GM23338 (cell line): ENCODE results near the gene PCSK2. TPM values are rescaled to one million over a fixed set of nuclear protein-coding genes. Genes with fewer than 3 reads are reported as not detected.

Experiments used
- ATAC-seq: fragments of 200-7000 bp; cut with Tn5 transposase; 3 replicates; pipeline ENCODE4 v1.9.1; 2020
- DNase-seq: peaks from one replicate; pipeline ENCODE4 v3.0.0-alpha.2; 2015; ENCODE audit warnings: low spot score
- H2AFZ ChIP-seq: fragments of 200-600 bp; sonication (generic); 2 replicates; pipeline ENCODE4 v1.8.0; 2016; ENCODE audit warnings: antibody characterized with exemption, mild to moderate bottlenecking, moderate library complexity
- H3F3A ChIP-seq: fragments of 200-600 bp; sonication (generic); replicated peaks from 2 replicates; pipeline ENCODE4 v1.8.0; 2017; ENCODE audit warnings: antibody characterized with exemption, mixed run types, low read depth
- H3K27ac ChIP-seq: fragments of 200-600 bp; sonication (generic); 2 replicates; pipeline ENCODE4 v1.6.1; 2016; ENCODE audit warnings: low read depth
- H3K27me3 ChIP-seq: fragments of 200-600 bp; sonication (generic); 2 replicates; pipeline ENCODE4 v1.8.0; 2016; ENCODE audit warnings: mild to moderate bottlenecking, mixed run types, moderate library complexity; ENCODE audit not compliant: insufficient read depth
- H3K36me3 ChIP-seq: fragments of 200-600 bp; sonication (generic); 2 replicates; pipeline ENCODE4 v1.8.0; 2016; ENCODE audit warnings: mild to moderate bottlenecking; ENCODE audit not compliant: insufficient read depth
- H3K4me1 ChIP-seq: fragments of 200-600 bp; sonication (generic); 2 replicates; pipeline ENCODE4 v1.8.0; 2016; ENCODE audit warnings: mild to moderate bottlenecking, moderate library complexity; ENCODE audit not compliant: insufficient read depth
- H3K4me2 ChIP-seq: fragments of 200-600 bp; sonication (generic); 2 replicates; pipeline ENCODE4 v1.7.1; 2017; ENCODE audit warnings: mixed run types
- H3K4me3 ChIP-seq: fragments of 200-600 bp; sonication (generic); 2 replicates; pipeline ENCODE4 v1.6.1; 2016; ENCODE audit warnings: mixed run types
- H3K79me2 ChIP-seq: fragments of 200-600 bp; sonication (generic); replicated peaks from 2 replicates; pipeline ENCODE4 v1.8.0; 2017; ENCODE audit warnings: mild to moderate bottlenecking; ENCODE audit not compliant: insufficient read depth
- H3K9me2 ChIP-seq: fragments of 200-600 bp; sonication (generic); 2 replicates; pipeline ENCODE4 v1.8.0; 2017; ENCODE audit not compliant: insufficient read depth
- H4K20me1 ChIP-seq: fragments of 200-600 bp; sonication (generic); replicated peaks from 2 replicates; pipeline ENCODE4 v1.8.0; 2017; ENCODE audit warnings: mild to moderate bottlenecking; ENCODE audit not compliant: insufficient read depth
- H3K27ac Mint-ChIP-seq: 2 replicates; pipeline ENCODE4 v1.8.0; 2020; ENCODE audit warnings: inconsistent platforms, mild to moderate bottlenecking, moderate library complexity, mixed read lengths
- H3K27me3 Mint-ChIP-seq: 3 replicates; pipeline ENCODE4 v1.8.0; 2022; ENCODE audit warnings: low read depth, mild to moderate bottlenecking, moderate library complexity, mixed read lengths, inconsistent platforms; ENCODE audit not compliant: insufficient read depth, poor library complexity
- H3K36me3 Mint-ChIP-seq: 3 replicates; pipeline ENCODE4 v1.8.0; 2021; ENCODE audit warnings: low read depth, mild to moderate bottlenecking, inconsistent platforms, moderate library complexity, mixed read lengths
- H3K4me1 Mint-ChIP-seq: 3 replicates; pipeline ENCODE4 v1.8.0; 2020; ENCODE audit warnings: mild to moderate bottlenecking, inconsistent platforms, mixed read lengths
- H3K4me3 Mint-ChIP-seq: 3 replicates; pipeline ENCODE4 v1.8.0; 2021; ENCODE audit warnings: moderate library complexity, mild to moderate bottlenecking, inconsistent platforms, mixed read lengths
- H3K9me3 Mint-ChIP-seq: 3 replicates; pipeline ENCODE4 v1.8.0; 2020; ENCODE audit warnings: moderate library complexity, mild to moderate bottlenecking, inconsistent platforms, mixed read lengths
- CREB1 ChIP-seq: fragments of 250-450 bp; sonication (Bioruptor Pico); IDR thresholded peaks from 2 replicates; pipeline ENCODE4 v1.5.0; 2020; ENCODE audit warnings: low read depth, mild to moderate bottlenecking, moderate library complexity
- EZH2phosphoT487 ChIP-seq: fragments of 200-600 bp; sonication (generic); IDR thresholded peaks from one replicate; pipeline ENCODE4 v1.8.1; 2018; ENCODE audit warnings: antibody characterized with exemption; ENCODE audit not compliant: unreplicated experiment
- JUNB ChIP-seq: IDR thresholded peaks from one replicate; pipeline ENCODE4 v1.6.1; 2016; ENCODE audit warnings: antibody characterized with exemption; ENCODE audit not compliant: unreplicated experiment
- NANOG ChIP-seq: IDR thresholded peaks from 2 replicates; pipeline ENCODE4 v1.6.1; 2016; ENCODE audit warnings: antibody characterized with exemption, borderline replicate concordance
- POLR2AphosphoS5 ChIP-seq: IDR thresholded peaks from 2 replicates; pipeline ENCODE4 v1.6.1; 2016; ENCODE audit warnings: antibody characterized with exemption, low read depth
- REST ChIP-seq: IDR thresholded peaks from one replicate; pipeline ENCODE4 v1.6.1; 2018; ENCODE audit warnings: antibody characterized with exemption; ENCODE audit not compliant: unreplicated experiment
- ZNF114 ChIP-seq: fragments of 250-450 bp; sonication (Bioruptor Pico); IDR thresholded peaks from 2 replicates; pipeline ENCODE4 v1.5.0; 2020; ENCODE audit warnings: mild to moderate bottlenecking, moderate library complexity
- ZNF331 ChIP-seq: fragments of 250-450 bp; sonication (Bioruptor Pico); IDR thresholded peaks from 2 replicates; pipeline ENCODE4 v1.5.0; 2020; ENCODE audit warnings: low read depth, mild to moderate bottlenecking, moderate library complexity
- polyA plus RNA-seq: library from polyadenylated mRNA; unstranded; fragments of >200 nt; fragmentation: Nextera tagmentation; extraction: Ambion mirVana; gene quantifications from 2 replicates; pipeline ENCODE4 v1.2.1, GENCODE V29; 2016
- total RNA-seq: library from RNA; depleted of rRNA; stranded (reverse); fragments of >200 nt; shearing (Covaris generic); gene quantifications from 2 replicates; pipeline ENCODE4 v1.2.3, GENCODE V29; 2014
- TF ChIP-seq, protein P1 (sequence below), 2 experiments: fragments of 200-600 bp in 1 of 2; sonication (generic) in 1 of 2; conservative IDR thresholded peaks; 2 replicates each; pipeline versions ENCODE4 v1.5.1 to v1.6.1; 2016 to 2017; ENCODE audit warnings: antibody characterized with exemption in 2 of 2, low read depth in 2 of 2, mild to moderate bottlenecking in 2 of 2, moderate library complexity in 1 of 2
- TF ChIP-seq, protein P2 (sequence below): fragments of 250-450 bp; sonication (Bioruptor Pico); IDR thresholded peaks from 2 replicates; pipeline ENCODE4 v1.5.0; 2020; ENCODE audit warnings: mild to moderate bottlenecking, moderate library complexity

Gene PCSK2
- total and polyA plus RNA-seq, 2 experiments from 2014 or later = 0.37 to 1.1 TPM

DNA sequence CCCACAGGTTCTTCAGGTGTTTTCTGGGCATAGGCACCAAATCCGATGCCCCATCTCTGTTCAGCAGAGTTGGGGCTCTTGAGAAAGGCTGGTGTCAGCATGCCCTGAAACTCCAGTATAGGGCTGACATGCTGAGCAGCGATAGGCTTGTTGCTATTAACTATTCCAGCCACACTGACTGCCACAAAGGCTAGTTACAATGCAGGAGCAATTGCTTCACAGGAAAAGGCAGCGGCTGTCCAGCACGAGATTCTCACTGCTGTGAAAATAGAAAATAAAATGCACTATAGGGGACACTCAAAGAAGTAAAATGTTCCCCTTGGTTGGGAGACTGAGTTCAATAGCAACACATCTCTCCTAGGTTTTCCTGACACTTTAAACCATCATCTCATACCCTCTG lies 191.9 kb downstream of the PCSK2 start (continued):
- TF ChIP-seq ZNF331 (CRISPR knock-in tag) = no peak

- H3K9me3 Mint-ChIP-seq = peaks cover 13% of the 10 kb centered on the region
- DNase-seq (no peak), ATAC-seq (no peak)
- no peaks in the 10 kb centered on the region for H3K4me1 Mint-ChIP-seq
- Histone ChIP-seq H3F3A (no peaks in the 10 kb centered on the region), H3K9me2 (no peaks in the 10 kb centered on the region), H3K4me2 (no peak overlapping the region), H4K20me1 (no peaks in the 10 kb centered on the region), H3K79me2 (no peaks in the 10 kb centered on the region), H3K27ac (no peak overlapping the region), H3K4me3 (no peak overlapping the region), H3K36me3 (no peaks in the 10 kb centered on the region), H2AFZ (no peak overlapping the region), H3K4me1 (no peaks in the 10 kb centered on the region), H3K27me3 (no peaks in the 10 kb centered on the region)
- H3K4me3 Mint-ChIP-seq = no peak overlapping the region
- no peak overlapping the region for H3K27ac Mint-ChIP-seq
- no peaks in the 10 kb centered on the region for H3K36me3 Mint-ChIP-seq
- H3K27me3 Mint-ChIP-seq = peaks cover 4% of the 10 kb centered on the region
- TF ChIP-seq POLR2AphosphoS5 (no peak), EZH2phosphoT487 (no peak), JUNB (no peak), ZNF331 (CRISPR knock-in tag) (no peak), CREB1 (CRISPR knock-in tag) (no peak), NANOG (no peak), REST (no peak), ZNF114 (CRISPR knock-in tag) (no peak)
- TF ChIP-seq, protein P1, sequence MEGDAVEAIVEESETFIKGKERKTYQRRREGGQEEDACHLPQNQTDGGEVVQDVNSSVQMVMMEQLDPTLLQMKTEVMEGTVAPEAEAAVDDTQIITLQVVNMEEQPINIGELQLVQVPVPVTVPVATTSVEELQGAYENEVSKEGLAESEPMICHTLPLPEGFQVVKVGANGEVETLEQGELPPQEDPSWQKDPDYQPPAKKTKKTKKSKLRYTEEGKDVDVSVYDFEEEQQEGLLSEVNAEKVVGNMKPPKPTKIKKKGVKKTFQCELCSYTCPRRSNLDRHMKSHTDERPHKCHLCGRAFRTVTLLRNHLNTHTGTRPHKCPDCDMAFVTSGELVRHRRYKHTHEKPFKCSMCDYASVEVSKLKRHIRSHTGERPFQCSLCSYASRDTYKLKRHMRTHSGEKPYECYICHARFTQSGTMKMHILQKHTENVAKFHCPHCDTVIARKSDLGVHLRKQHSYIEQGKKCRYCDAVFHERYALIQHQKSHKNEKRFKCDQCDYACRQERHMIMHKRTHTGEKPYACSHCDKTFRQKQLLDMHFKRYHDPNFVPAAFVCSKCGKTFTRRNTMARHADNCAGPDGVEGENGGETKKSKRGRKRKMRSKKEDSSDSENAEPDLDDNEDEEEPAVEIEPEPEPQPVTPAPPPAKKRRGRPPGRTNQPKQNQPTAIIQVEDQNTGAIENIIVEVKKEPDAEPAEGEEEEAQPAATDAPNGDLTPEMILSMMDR (conservative IDR thresholded peaks at IDR 0.05; ENCODE audit: low read depth in 2 of 2) = no peak
- TF ChIP-seq, protein P2, sequence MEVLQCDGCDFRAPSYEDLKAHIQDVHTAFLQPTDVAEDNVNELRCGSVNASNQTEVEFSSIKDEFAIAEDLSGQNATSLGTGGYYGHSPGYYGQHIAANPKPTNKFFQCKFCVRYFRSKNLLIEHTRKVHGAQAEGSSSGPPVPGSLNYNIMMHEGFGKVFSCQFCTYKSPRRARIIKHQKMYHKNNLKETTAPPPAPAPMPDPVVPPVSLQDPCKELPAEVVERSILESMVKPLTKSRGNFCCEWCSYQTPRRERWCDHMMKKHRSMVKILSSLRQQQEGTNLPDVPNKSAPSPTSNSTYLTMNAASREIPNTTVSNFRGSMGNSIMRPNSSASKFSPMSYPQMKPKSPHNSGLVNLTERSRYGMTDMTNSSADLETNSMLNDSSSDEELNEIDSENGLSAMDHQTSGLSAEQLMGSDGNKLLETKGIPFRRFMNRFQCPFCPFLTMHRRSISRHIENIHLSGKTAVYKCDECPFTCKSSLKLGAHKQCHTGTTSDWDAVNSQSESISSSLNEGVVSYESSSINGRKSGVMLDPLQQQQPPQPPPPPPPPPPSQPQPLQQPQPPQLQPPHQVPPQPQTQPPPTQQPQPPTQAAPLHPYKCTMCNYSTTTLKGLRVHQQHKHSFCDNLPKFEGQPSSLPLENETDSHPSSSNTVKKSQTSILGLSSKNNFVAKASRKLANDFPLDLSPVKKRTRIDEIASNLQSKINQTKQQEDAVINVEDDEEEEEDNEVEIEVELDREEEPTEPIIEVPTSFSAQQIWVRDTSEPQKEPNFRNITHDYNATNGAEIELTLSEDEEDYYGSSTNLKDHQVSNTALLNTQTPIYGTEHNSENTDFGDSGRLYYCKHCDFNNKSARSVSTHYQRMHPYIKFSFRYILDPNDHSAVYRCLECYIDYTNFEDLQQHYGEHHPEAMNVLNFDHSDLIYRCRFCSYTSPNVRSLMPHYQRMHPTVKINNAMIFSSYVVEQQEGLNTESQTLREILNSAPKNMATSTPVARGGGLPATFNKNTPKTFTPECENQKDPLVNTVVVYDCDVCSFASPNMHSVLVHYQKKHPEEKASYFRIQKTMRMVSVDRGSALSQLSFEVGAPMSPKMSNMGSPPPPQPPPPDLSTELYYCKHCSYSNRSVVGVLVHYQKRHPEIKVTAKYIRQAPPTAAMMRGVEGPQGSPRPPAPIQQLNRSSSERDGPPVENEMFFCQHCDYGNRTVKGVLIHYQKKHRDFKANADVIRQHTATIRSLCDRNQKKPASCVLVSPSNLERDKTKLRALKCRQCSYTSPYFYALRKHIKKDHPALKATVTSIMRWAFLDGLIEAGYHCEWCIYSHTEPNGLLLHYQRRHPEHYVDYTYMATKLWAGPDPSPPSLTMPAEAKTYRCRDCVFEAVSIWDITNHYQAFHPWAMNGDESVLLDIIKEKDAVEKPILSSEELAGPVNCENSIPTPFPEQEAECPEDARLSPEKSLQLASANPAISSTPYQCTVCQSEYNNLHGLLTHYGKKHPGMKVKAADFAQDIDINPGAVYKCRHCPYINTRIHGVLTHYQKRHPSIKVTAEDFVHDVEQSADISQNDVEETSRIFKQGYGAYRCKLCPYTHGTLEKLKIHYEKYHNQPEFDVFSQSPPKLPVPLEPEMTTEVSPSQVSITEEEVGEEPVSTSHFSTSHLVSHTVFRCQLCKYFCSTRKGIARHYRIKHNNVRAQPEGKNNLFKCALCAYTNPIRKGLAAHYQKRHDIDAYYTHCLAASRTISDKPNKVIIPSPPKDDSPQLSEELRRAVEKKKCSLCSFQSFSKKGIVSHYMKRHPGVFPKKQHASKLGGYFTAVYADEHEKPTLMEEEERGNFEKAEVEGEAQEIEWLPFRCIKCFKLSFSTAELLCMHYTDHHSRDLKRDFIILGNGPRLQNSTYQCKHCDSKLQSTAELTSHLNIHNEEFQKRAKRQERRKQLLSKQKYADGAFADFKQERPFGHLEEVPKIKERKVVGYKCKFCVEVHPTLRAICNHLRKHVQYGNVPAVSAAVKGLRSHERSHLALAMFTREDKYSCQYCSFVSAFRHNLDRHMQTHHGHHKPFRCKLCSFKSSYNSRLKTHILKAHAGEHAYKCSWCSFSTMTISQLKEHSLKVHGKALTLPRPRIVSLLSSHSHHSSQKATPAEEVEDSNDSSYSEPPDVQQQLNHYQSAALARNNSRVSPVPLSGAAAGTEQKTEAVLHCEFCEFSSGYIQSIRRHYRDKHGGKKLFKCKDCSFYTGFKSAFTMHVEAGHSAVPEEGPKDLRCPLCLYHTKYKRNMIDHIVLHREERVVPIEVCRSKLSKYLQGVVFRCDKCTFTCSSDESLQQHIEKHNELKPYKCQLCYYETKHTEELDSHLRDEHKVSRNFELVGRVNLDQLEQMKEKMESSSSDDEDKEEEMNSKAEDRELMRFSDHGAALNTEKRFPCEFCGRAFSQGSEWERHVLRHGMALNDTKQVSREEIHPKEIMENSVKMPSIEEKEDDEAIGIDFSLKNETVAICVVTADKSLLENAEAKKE (CRISPR knock-in tag) = no peak
Measured at GRCh38 chr20:17419479-17420041, 192.7 kb downstream of the PCSK2 start.
